ENCODE data around the gene SYNDIG1.
"Not testable (repeated sequence)": the region's sequence is repeated elsewhere in the genome, so short reads cannot be mapped to it uniquely, and the experiment has no call there.

Gene SYNDIG1

GRCh38 chr20:24493661-24494459, 24.4 kb downstream of the SYNDIG1 start:
- no peak for DNase-seq

GRCh38 chr20:24494460-24494920, 25.1 kb downstream of the SYNDIG1 start:
- no peak for DNase-seq

GRCh38 chr20:24495266-24495665, 25.8 kb downstream of the SYNDIG1 start:
- DNase-seq = no peak

- no peak for DNase-seq
These were observed 28.4 kb downstream of the SYNDIG1 start for GRCh38 chr20:24497851-24498250.

GRCh38 chr20:24498641-24499040, 29.2 kb downstream of the SYNDIG1 start:
- no peak for DNase-seq

- DNase-seq = no peak
These were observed 30.0 kb downstream of the SYNDIG1 start for GRCh38 chr20:24499472-24499871.

GRCh38 chr20:24501764-24502556, 32.5 kb downstream of the SYNDIG1 start:
- no peak for DNase-seq

- DNase-seq = no peak
These were observed 33.2 kb downstream of the SYNDIG1 start for GRCh38 chr20:24502661-24503060.

- no peak for DNase-seq
These were observed 34.0 kb downstream of the SYNDIG1 start for GRCh38 chr20:24503352-24503931.

- no peak for DNase-seq
These were observed 35.2 kb downstream of the SYNDIG1 start for GRCh38 chr20:24504331-24505285.

- no peak for DNase-seq
These were observed 36.7 kb downstream of the SYNDIG1 start for GRCh38 chr20:24506146-24506545.

GRCh38 chr20:24506696-24507095, 37.3 kb downstream of the SYNDIG1 start:
- DNase-seq = no peak

GRCh38 chr20:24507182-24507853, 37.9 kb downstream of the SYNDIG1 start:
- DNase-seq = no peak

GRCh38 chr20:24512441-24512840, 43.0 kb downstream of the SYNDIG1 start:
- not testable (repeated sequence) for DNase-seq

GRCh38 chr20:24518515-24518914, 49.1 kb downstream of the SYNDIG1 start:
- DNase-seq = no peak

GRCh38 chr20:24519476-24519875, 50.0 kb downstream of the SYNDIG1 start:
- DNase-seq = no peak

GRCh38 chr20:24521032-24521431, 51.6 kb downstream of the SYNDIG1 start:
- DNase-seq = no peak

- no peak for DNase-seq
These were observed 53.3 kb downstream of the SYNDIG1 start for GRCh38 chr20:24522452-24523330.

GRCh38 chr20:24523661-24524060, 54.2 kb downstream of the SYNDIG1 start:
- no peak for DNase-seq

GRCh38 chr20:24528583-24529368, 59.3 kb downstream of the SYNDIG1 start:
- no peak for DNase-seq
